Mammary epithelial cell (primary cell): ENCODE measurements around the gene CGRRF1.

Experiments used
- CTCF ChIP-seq, 2 donors: IDR thresholded peaks in 1 of 2; conservative IDR thresholded peaks in 1 of 2; 2 replicates each; pipeline ENCODE4 v1.5.1; 2011 to 2012; ENCODE audit warnings: inconsistent platforms in 2 of 2, low read length in 2 of 2, mild to moderate bottlenecking in 2 of 2, control low read depth in 1 of 2, low read depth in 1 of 2; ENCODE audit not compliant: insufficient read depth in 1 of 2; ENCODE audit errors: extremely low read depth in 1 of 2
- EZH2 ChIP-seq: IDR thresholded peaks from 2 replicates; pipeline ENCODE4 v1.6.1; 2012; ENCODE audit warnings: low read length, inconsistent platforms, borderline replicate concordance

DNA sequence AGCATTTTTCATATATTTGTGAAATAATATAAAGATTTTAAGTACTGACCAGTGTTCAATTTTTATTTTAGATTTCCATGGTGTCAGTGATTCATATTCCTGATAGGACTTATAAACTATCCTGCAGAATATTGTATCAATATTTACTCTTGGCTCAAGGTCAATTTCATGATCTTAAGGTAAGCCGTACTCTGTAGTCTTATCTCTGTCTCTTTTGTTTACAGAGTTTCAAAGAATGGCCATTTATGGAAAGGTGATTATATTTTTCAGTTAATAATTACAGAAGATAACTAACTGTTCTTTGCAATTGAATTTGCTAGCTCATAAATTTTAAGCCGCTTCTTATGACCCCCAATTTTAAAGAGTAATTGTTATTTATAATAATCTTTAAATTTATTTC lies 27.9 kb downstream of the CGRRF1 start:
- TF ChIP-seq CTCF (conservative IDR thresholded peaks at IDR 0.05 in 1 of 2, IDR thresholded peaks at IDR 0.05 in 1 of 2; ENCODE audit: extremely low read depth in 1 of 2, insufficient read depth in 1 of 2, low read depth in 1 of 2, low read length in 2 of 2) (no peak), EZH2 (no peak)
